Measurements from ENCODE around the gene SLC1A6. TPM values are rescaled to one million over a fixed set of nuclear protein-coding genes. Genes with fewer than 3 reads are reported as not detected.

The SLC1A6 gene
- total RNA-seq, 2 donors from 2014 or later = not detected

- WGBS, 2 donors = 45 to 55% methylated on average over 4 to 5 of the region's 5 CpGs
- ATAC-seq (no peak), DNase-seq (no peak)
- H3K4me1 ChIP-seq = no peaks in the 10 kb centered on the region
- intact Hi-C loops (cut with DNase I) = no loop called here
- H3K4me3 ChIP-seq = no peak overlapping the region
- no peaks in the 10 kb centered on the region for H3K36me3 ChIP-seq (replicated peaks in 1 of 2; ENCODE audit: insufficient read depth in 1 of 2, low read depth in 2 of 2)
- TF ChIP-seq CTCF (IDR thresholded peaks at IDR 0.05) (no peak), POLR2A (IDR thresholded peaks at IDR 0.05) (no peak)
- peaks cover 0 to 14% of the 10 kb centered on the region in 2 donors for H3K27me3 ChIP-seq
- no peak overlapping the region for H3K27ac ChIP-seq
- H3K9me3 ChIP-seq = no peaks in the 10 kb centered on the region
Observed at GRCh38 chr19:14977128-14977527, 2.5 kb downstream of the SLC1A6 start.

- TF ChIP-seq CTCF (IDR thresholded peaks at IDR 0.05) = no peak
- WGBS, 2 donors = 53 to 60% methylated on average over 4 of the region's 4 CpGs
- H3K27me3 ChIP-seq = peaks cover 0 to 6% of the 10 kb centered on the region in 2 donors
- no peaks in the 10 kb centered on the region for H3K4me1 ChIP-seq
- H3K4me3 ChIP-seq = no peak overlapping the region
- DNase-seq (no peak), ATAC-seq (no peak)
- H3K27ac ChIP-seq = no peak overlapping the region
- H3K36me3 ChIP-seq (replicated peaks in 1 of 2; ENCODE audit: insufficient read depth in 1 of 2, low read depth in 2 of 2) = no peaks in the 10 kb centered on the region
- no peaks in the 10 kb centered on the region for H3K9me3 ChIP-seq
- intact Hi-C loops (cut with DNase I) = no loop called here
Observed at GRCh38 chr19:14974488-14974887, 5.2 kb downstream of the SLC1A6 start.

GRCh38 chr19:14972676-14973075 lies 7.0 kb downstream of the SLC1A6 start:
- DNase-seq = no peak
- H3K27me3 ChIP-seq = peaks cover 0 to 6% of the 10 kb centered on the region in 2 donors
- H3K4me3 ChIP-seq = no peak overlapping the region
- H3K36me3 ChIP-seq (replicated peaks in 1 of 2; ENCODE audit: insufficient read depth in 1 of 2, low read depth in 2 of 2) = no peaks in the 10 kb centered on the region
- 83 to 88% methylated on average over 21 to 26 of the region's 27 CpGs for WGBS, 2 donors
- TF ChIP-seq CTCF (IDR thresholded peaks at IDR 0.05) (no peak), POLR2A (IDR thresholded peaks at IDR 0.05) (no peak)
- no peak overlapping the region for H3K27ac ChIP-seq
- no peaks in the 10 kb centered on the region for H3K4me1 ChIP-seq
- no peak for ATAC-seq
- no peaks in the 10 kb centered on the region for H3K9me3 ChIP-seq
- intact Hi-C loops (cut with DNase I) = no loop called here

GRCh38 chr19:14971474-14971873 lies 8.2 kb downstream of the SLC1A6 start:
- WGBS, 2 donors = 69 to 84% methylated on average over 4 to 7 of the region's 7 CpGs
- Histone ChIP-seq H3K27me3 (no peaks in the 10 kb centered on the region), H3K4me1 (no peaks in the 10 kb centered on the region), H3K4me3 (no peak overlapping the region), H3K27ac (no peak overlapping the region), H3K36me3 (replicated peaks in 1 of 2; ENCODE audit: insufficient read depth in 1 of 2, low read depth in 2 of 2) (no peaks in the 10 kb centered on the region), H3K9me3 (no peaks in the 10 kb centered on the region)
- ATAC-seq (no peak), DNase-seq (no peak)
- no peak for TF ChIP-seq CTCF (IDR thresholded peaks at IDR 0.05)
- no peak for TF ChIP-seq POLR2A (IDR thresholded peaks at IDR 0.05)
- intact Hi-C loops (cut with DNase I) = no loop called here

GRCh38 chr19:14968247-14968646 lies 11.4 kb downstream of the SLC1A6 start:
- ATAC-seq (no peak), DNase-seq (no peak)
- Histone ChIP-seq H3K27ac (no peak overlapping the region), H3K27me3 (no peaks in the 10 kb centered on the region), H3K9me3 (no peaks in the 10 kb centered on the region), H3K4me1 (no peaks in the 10 kb centered on the region), H3K36me3 (replicated peaks in 1 of 2; ENCODE audit: insufficient read depth in 1 of 2, low read depth in 2 of 2) (no peaks in the 10 kb centered on the region), H3K4me3 (no peak overlapping the region)
- whole genome bisulfite sequencing, 2 donors = 86 to 88% methylated on average over 14 of the region's 14 CpGs
- intact Hi-C loops (cut with DNase I) = no loop called here
- TF ChIP-seq POLR2A (IDR thresholded peaks at IDR 0.05) (no peak), CTCF (IDR thresholded peaks at IDR 0.05) (no peak)
